Gastroesophageal sphincter (tissue), 4 donors: ENCODE measurements around the gene LRRC1. TPM values are rescaled to one million over a fixed set of nuclear protein-coding genes. Genes with fewer than 3 reads are reported as not detected.

Source experiments
- ATAC-seq: fragments of 150-250 bp; one replicate; pipeline ENCODE4 v1.9.1; 2016; ENCODE audit warnings: mild to moderate bottlenecking, moderate library complexity
- H3K27ac ChIP-seq, 4 donors: fragments of 200-600 bp; sonication (generic) in 3 of 4; 1 replicate in 3 of 4; 2 replicates in 1 of 4; pipeline ENCODE4 v1.5.1; 2016 to 2019
- H3K27me3 ChIP-seq: fragments of 200-600 bp; sonication (generic); one replicate; pipeline ENCODE4 v1.5.1; 2019
- H3K36me3 ChIP-seq, 2 donors: fragments of 200-600 bp; sonication (generic); one replicate each; pipeline ENCODE4 v1.5.1; 2019; ENCODE audit warnings: control low read depth in 1 of 2
- H3K4me1 ChIP-seq, 3 donors: fragments of 200-600 bp; sonication (generic); 1 replicate in 2 of 3; 2 replicates in 1 of 3; pipeline ENCODE4 v1.5.1; 2016 to 2019; ENCODE audit warnings: control low read depth in 2 of 3
- H3K4me3 ChIP-seq, 2 donors: fragments of 200-600 bp; sonication (generic); one replicate each; pipeline ENCODE4 v1.5.1; 2019; ENCODE audit warnings: mild to moderate bottlenecking in 1 of 2, moderate library complexity in 1 of 2
- H3K9me3 ChIP-seq, 3 donors: fragments of 200-600 bp; sonication (generic); one replicate each; pipeline ENCODE4 v1.5.1; 2017 to 2019; ENCODE audit warnings: control low read depth in 2 of 3
- EP300 ChIP-seq: sonication (generic); formaldehyde crosslinking; IDR thresholded peaks from one replicate; pipeline ENCODE4 v1.6.1; 2017; ENCODE audit warnings: antibody characterized with exemption, mild to moderate bottlenecking
- POLR2A ChIP-seq, 2 donors: fragments of 450-650 bp; IDR thresholded peaks; one replicate each; pipeline ENCODE4 v1.6.1; 2017; ENCODE audit warnings: antibody characterized with exemption in 2 of 2, mild to moderate bottlenecking in 2 of 2, moderate library complexity in 1 of 2
- POLR2AphosphoS5 ChIP-seq: sonication (generic); formaldehyde crosslinking; IDR thresholded peaks from one replicate; pipeline ENCODE4 v1.6.1; 2017; ENCODE audit warnings: antibody characterized with exemption
- WGBS, 2 donors: methylation state at CpG; one replicate each; pipeline ENCODE4 v1.1.5; 2018; ENCODE audit warnings: low coverage in 1 of 2; 5-methylcytosine and 5-hydroxymethylcytosine counted together
- total RNA-seq, 4 donors: library from RNA; depleted of rRNA; stranded (reverse); fragments of >200 nt; gene quantifications; one replicate each; pipeline ENCODE4 v1.1.0, GENCODE V29; 2016
- TF ChIP-seq, protein P1 (sequence below), 4 experiments: fragments of 200-600 bp in 2 of 4; fragments of 450-650 bp in 2 of 4; sonication (generic) in 1 of 4; IDR thresholded peaks; one replicate each; pipeline ENCODE4 v1.5.1; 2017 to 2019; ENCODE audit warnings: antibody characterized with exemption in 4 of 4, mild to moderate bottlenecking in 2 of 4, moderate library complexity in 2 of 4

The LRRC1 gene
- total RNA-seq, 4 donors from 2014 or later: 12.4 to 28.3 (median 15.5) TPM

DNA sequence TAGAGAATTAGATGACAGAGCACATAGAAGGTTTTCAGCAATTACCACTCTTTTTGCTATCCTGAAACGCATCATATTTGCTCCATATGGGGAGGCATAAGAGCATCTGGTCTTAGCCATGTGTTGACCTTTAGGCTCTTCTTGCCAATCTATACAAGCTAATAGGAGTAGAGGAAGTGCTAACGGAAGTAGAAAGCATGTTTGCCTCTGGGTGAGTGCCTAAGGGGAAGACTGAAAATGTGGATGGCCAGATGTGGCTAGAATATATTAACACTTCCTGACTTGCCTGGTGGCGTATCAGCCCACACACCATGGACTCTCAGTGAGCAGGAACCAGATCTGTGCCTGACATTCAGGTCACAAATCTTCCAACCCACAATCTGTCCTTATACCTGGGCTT is 136.3 kb downstream of the LRRC1 start:
- WGBS, 2 donors: 78 to 100% methylated on average over 2 to 3 of the region's 3 CpGs
- Histone ChIP-seq H3K4me1 (peaks cover 0 to 32% (median 6%) of the 10 kb centered on the region in 3 donors), H3K9me3 (no peaks in the 10 kb centered on the region), H3K4me3 (no peak overlapping the region), H3K36me3 (no peaks in the 10 kb centered on the region), H3K27me3 (no peaks in the 10 kb centered on the region), H3K27ac (no peak overlapping the region)
- no peak for ATAC-seq
- no peak for TF ChIP-seq EP300

DNA sequence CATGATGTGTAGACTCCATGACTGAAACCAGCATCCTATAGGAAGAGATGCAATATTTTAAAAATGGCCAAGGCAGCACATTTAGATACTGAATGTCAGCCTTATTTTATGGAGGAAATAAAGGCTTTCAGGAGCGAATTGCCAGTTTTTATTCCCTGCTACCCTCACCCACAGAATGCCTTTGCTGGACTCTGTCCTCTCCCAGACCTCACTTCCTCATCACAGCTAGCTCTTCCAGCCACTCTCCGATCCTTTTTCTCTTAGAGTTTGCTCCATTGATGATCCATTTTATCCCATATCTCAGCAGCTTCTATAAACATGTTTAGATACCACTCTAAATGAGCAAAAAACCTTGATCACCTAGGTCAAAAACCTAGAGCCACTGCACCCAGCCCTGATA is 137.7 kb downstream of the LRRC1 start:
- Histone ChIP-seq H3K27me3 (no peaks in the 10 kb centered on the region), H3K27ac (no peak overlapping the region), H3K9me3 (no peaks in the 10 kb centered on the region), H3K4me3 (no peak overlapping the region), H3K36me3 (no peaks in the 10 kb centered on the region), H3K4me1 (peaks cover 0 to 20% (median 6%) of the 10 kb centered on the region in 3 donors)
- no peak for ATAC-seq
- TF ChIP-seq, protein P1, sequence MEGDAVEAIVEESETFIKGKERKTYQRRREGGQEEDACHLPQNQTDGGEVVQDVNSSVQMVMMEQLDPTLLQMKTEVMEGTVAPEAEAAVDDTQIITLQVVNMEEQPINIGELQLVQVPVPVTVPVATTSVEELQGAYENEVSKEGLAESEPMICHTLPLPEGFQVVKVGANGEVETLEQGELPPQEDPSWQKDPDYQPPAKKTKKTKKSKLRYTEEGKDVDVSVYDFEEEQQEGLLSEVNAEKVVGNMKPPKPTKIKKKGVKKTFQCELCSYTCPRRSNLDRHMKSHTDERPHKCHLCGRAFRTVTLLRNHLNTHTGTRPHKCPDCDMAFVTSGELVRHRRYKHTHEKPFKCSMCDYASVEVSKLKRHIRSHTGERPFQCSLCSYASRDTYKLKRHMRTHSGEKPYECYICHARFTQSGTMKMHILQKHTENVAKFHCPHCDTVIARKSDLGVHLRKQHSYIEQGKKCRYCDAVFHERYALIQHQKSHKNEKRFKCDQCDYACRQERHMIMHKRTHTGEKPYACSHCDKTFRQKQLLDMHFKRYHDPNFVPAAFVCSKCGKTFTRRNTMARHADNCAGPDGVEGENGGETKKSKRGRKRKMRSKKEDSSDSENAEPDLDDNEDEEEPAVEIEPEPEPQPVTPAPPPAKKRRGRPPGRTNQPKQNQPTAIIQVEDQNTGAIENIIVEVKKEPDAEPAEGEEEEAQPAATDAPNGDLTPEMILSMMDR (IDR thresholded peaks at IDR 0.05): no peak
- TF ChIP-seq POLR2A (IDR thresholded peaks at IDR 0.05) (no peak), EP300 (no peak), POLR2AphosphoS5 (no peak)
- 88 to 92% methylated on average over 2 of the region's 2 CpGs for WGBS, 2 donors

DNA sequence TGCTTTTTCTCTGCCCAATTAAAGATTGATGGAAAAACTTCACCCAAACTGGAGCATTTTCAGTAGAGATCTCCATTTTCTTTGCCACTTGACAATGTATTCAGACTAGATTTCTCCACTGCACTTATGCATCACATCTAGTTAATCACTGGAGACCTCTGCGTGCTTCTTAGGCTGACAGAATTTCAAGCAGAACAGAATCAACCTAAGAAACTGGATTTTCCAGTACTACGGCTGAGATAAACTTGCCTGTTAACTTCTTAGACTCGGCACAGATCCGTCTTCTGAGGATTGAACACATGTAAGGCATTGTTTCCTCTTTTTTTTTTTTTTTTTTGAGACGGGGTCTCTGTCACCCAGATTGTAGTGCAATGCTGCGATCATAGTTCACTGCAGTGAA is 139.2 kb downstream of the LRRC1 start:
- ATAC-seq: no peak
- no peaks in the 10 kb centered on the region for H3K9me3 ChIP-seq
- H3K4me1 ChIP-seq: peaks cover 0 to 6% (median 0%) of the 10 kb centered on the region in 3 donors
- TF ChIP-seq POLR2AphosphoS5: no peak
- no peak for TF ChIP-seq EP300
- TF ChIP-seq, protein P1 (IDR thresholded peaks at IDR 0.05): no peak
- TF ChIP-seq POLR2A (IDR thresholded peaks at IDR 0.05): no peak
- no peak overlapping the region for H3K27ac ChIP-seq
- WGBS, 2 donors: 83 to 85% methylated on average over 4 to 5 of the region's 6 CpGs
- no peaks in the 10 kb centered on the region for H3K36me3 ChIP-seq
- H3K27me3 ChIP-seq: no peaks in the 10 kb centered on the region
- no peak overlapping the region for H3K4me3 ChIP-seq

DNA sequence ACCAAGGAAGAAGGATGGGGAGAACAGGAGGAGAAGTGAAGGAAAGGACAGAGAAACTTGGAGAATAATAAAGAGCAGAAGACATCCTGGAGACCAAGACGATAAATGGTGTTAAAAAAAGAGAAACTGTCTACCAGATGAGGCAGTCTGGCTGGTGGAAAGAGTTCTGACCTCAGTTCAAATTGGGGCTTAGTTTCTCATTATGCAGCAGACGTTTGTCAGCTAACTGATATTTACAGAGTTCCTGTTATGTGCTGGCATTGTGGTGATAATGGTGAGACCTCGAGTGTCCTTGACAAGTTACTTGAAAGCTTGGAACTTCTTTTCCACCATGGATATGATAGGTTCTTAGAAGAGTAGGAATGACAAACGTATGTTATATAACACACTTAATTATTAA is 142.7 kb downstream of the LRRC1 start:
- H3K4me1 ChIP-seq: peaks cover 0 to 1% (median 0%) of the 10 kb centered on the region in 3 donors
- no peaks in the 10 kb centered on the region for H3K36me3 ChIP-seq
- H3K27ac ChIP-seq: no peak overlapping the region
- H3K9me3 ChIP-seq: no peaks in the 10 kb centered on the region
- no peak for ATAC-seq
- WGBS, 2 donors: 41 to 63% methylated on average over 3 to 4 of the region's 4 CpGs
- TF ChIP-seq POLR2A (IDR thresholded peaks at IDR 0.05) (no peak), POLR2AphosphoS5 (no peak), EP300 (no peak)
- TF ChIP-seq, protein P1 (IDR thresholded peaks at IDR 0.05): no peak
- H3K4me3 ChIP-seq: no peak overlapping the region
- no peaks in the 10 kb centered on the region for H3K27me3 ChIP-seq

DNA sequence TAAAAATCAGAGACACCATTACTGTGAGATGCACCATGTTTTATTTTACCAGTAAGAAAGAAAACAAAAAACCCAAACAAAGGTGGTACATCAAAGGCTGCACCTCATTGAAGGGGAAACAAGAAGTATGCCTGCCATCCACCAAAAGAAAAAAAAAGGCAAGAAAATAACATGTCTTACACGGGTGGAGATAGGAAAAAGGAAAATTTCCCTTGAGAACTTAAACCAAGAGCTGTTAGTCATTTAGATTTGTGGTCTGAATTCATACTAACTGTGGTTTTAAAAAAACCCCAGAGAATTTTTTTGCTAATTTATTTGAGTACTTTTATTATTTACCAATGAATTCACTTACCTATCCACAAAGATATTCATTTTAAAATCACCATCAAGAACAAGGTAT is 144.0 kb downstream of the LRRC1 start:
- no peak overlapping the region for H3K4me3 ChIP-seq
- WGBS, 2 donors: 57 to 67% methylated on average over 1 of the region's 1 CpG
- no peak for ATAC-seq
- no peaks in the 10 kb centered on the region for H3K36me3 ChIP-seq
- H3K9me3 ChIP-seq: no peaks in the 10 kb centered on the region
- no peaks in the 10 kb centered on the region for H3K27me3 ChIP-seq
- H3K4me1 ChIP-seq: peaks cover 0 to 14% (median 0%) of the 10 kb centered on the region in 3 donors
- no peak overlapping the region for H3K27ac ChIP-seq
- TF ChIP-seq POLR2AphosphoS5: no peak
- no peak for TF ChIP-seq POLR2A (IDR thresholded peaks at IDR 0.05)
- TF ChIP-seq, protein P1 (IDR thresholded peaks at IDR 0.05): no peak
- no peak for TF ChIP-seq EP300
